CD4-positive, alpha-beta T cell treated with Interleukin-1 beta for 1 hour (primary cell): ENCODE data around the gene BNIP3.

ENCODE experiments used
- DNase-seq, 2 donors: peaks; one replicate each; pipeline ENCODE4 v3.0.0-alpha.2; 2020 to 2022

The BNIP3 gene

GRCh38 chr10:131981429-131982184 lies at the start of gene BNIP3:
Gene BNIP3 (minus strand): TSS chr10:131981923. CDS start chr10:131981806, 117 bp downstream.
- peak; percentile 95 to 96 for DNase-seq

- DNase-seq, result no peak
Observed at GRCh38 chr10:132030898-132031463, 49.3 kb upstream of the BNIP3 start.

- no peak for DNase-seq
Observed at GRCh38 chr10:132028706-132029105, 47.0 kb upstream of the BNIP3 start.

GRCh38 chr10:132027423-132027983 lies 45.8 kb upstream of the BNIP3 start:
- DNase-seq, result no peak

- peak; percentile 68 to 75 for DNase-seq
Observed at GRCh38 chr10:132023092-132023811, 41.5 kb upstream of the BNIP3 start.

GRCh38 chr10:132022241-132022640 lies 40.5 kb upstream of the BNIP3 start:
- no peak for DNase-seq

GRCh38 chr10:132021504-132022143 lies 39.9 kb upstream of the BNIP3 start:
- DNase-seq, result no peak

- DNase-seq, result no peak
Observed at GRCh38 chr10:132021046-132021445, 39.3 kb upstream of the BNIP3 start.

GRCh38 chr10:132020456-132020855 lies 38.7 kb upstream of the BNIP3 start:
- DNase-seq, result no peak

- no peak for DNase-seq
Observed at GRCh38 chr10:132019366-132019765, 37.6 kb upstream of the BNIP3 start.

- no peak for DNase-seq
Observed at GRCh38 chr10:132018446-132018845, 36.7 kb upstream of the BNIP3 start.

- DNase-seq, result no peak
Observed at GRCh38 chr10:132016514-132016913, 34.8 kb upstream of the BNIP3 start.

GRCh38 chr10:132011445-132011844 lies 29.7 kb upstream of the BNIP3 start:
- no peak for DNase-seq

- DNase-seq, result no peak
Observed at GRCh38 chr10:132011024-132011423, 29.3 kb upstream of the BNIP3 start.

- no peak for DNase-seq
Observed at GRCh38 chr10:132010483-132010882, 28.8 kb upstream of the BNIP3 start.

- no peak for DNase-seq
Observed at GRCh38 chr10:132009575-132009974, 27.9 kb upstream of the BNIP3 start.

- no peak for DNase-seq
Observed at GRCh38 chr10:132007681-132008080, 26.0 kb upstream of the BNIP3 start.

- DNase-seq, result no peak
Observed at GRCh38 chr10:132006966-132007365, 25.2 kb upstream of the BNIP3 start.

- no peak for DNase-seq
Observed at GRCh38 chr10:132005147-132005546, 23.4 kb upstream of the BNIP3 start.

GRCh38 chr10:132004052-132004451 lies 22.3 kb upstream of the BNIP3 start:
- no peak for DNase-seq

- no peak for DNase-seq
Observed at GRCh38 chr10:132003282-132003924, 21.7 kb upstream of the BNIP3 start.

- DNase-seq, result no peak
Observed at GRCh38 chr10:132002004-132002403, 20.3 kb upstream of the BNIP3 start.
